Osteocyte (in vitro differentiated cells): ENCODE data around the gene CELF1. TPM values are rescaled to one million over a fixed set of nuclear protein-coding genes. Genes with fewer than 3 reads are reported as not detected.

Experiments
- DNase-seq: peaks from one replicate; pipeline ENCODE4 v3.0.0; 2021; ENCODE audit warnings: mixed read lengths; ENCODE audit not compliant: unreplicated experiment; ENCODE audit errors: extremely low spot score
- H3K27ac Mint-ChIP-seq: one replicate; pipeline ENCODE4 v1.8.0; 2021; ENCODE audit warnings: mild to moderate bottlenecking, mixed read lengths; ENCODE audit not compliant: unreplicated experiment
- H3K27me3 Mint-ChIP-seq: one replicate; pipeline ENCODE4 v1.8.0; 2021; ENCODE audit warnings: mixed read lengths; ENCODE audit not compliant: unreplicated experiment
- H3K36me3 Mint-ChIP-seq: one replicate; pipeline ENCODE4 v1.8.0; 2021; ENCODE audit warnings: mixed read lengths; ENCODE audit not compliant: unreplicated experiment
- H3K4me1 Mint-ChIP-seq: one replicate; pipeline ENCODE4 v1.8.0; 2021; ENCODE audit warnings: mixed read lengths; ENCODE audit not compliant: unreplicated experiment
- H3K4me3 Mint-ChIP-seq: one replicate; pipeline ENCODE4 v1.8.0; 2021; ENCODE audit warnings: mild to moderate bottlenecking, moderate library complexity, mixed read lengths; ENCODE audit not compliant: unreplicated experiment
- H3K9me3 Mint-ChIP-seq: one replicate; pipeline ENCODE4 v1.8.0; 2021; ENCODE audit warnings: mixed read lengths; ENCODE audit not compliant: unreplicated experiment
- CTCF ChIP-seq: fragments of 200-600 bp; sonication (generic); IDR thresholded peaks from 2 replicates; pipeline ENCODE4 v1.5.0; 2021; ENCODE audit warnings: antibody characterized with exemption, mild to moderate bottlenecking, moderate library complexity
- total RNA-seq: library from RNA; stranded (reverse); gene quantifications from 2 replicates; pipeline ENCODE4 v1.2.1, GENCODE V29; 2021

CELF1 gene
- total RNA-seq, 1 donor from 2014 or later: 88.6 TPM

- Mint-ChIP-seq H3K9me3 (no peaks in the 10 kb centered on the region), H3K27ac (no peak within 1 kb of the TSS), H3K27me3 (peaks cover 26% of the 10 kb centered on the region), H3K4me1 (peaks cover 10% of the 10 kb centered on the region), H3K4me3 (peak within 1 kb of the TSS; percentile 56), H3K36me3 (no peaks in the 10 kb centered on the region)
- TF ChIP-seq CTCF: no peak
- no peak for DNase-seq
Observed at GRCh38 chr11:47593934-47594855, 41.3 kb upstream of the CELF1 start, which contains the start of gene C1QTNF4. Gene C1QTNF4, minus strand, starts transcription at chr11:47594411. Its CDS starts 3,601 bp downstream, at chr11:47590810.

- TF ChIP-seq CTCF: no peak
- Mint-ChIP-seq H3K36me3 (no peaks in the 10 kb centered on the region), H3K4me1 (peaks cover 9% of the 10 kb centered on the region), H3K4me3 (peak overlapping the region; percentile 56), H3K9me3 (no peaks in the 10 kb centered on the region), H3K27me3 (peaks cover 26% of the 10 kb centered on the region), H3K27ac (no peak overlapping the region)
- DNase-seq: no peak
Observed at GRCh38 chr11:47593492-47593933, 40.6 kb upstream of the CELF1 start.

GRCh38 chr11:47592970-47593369, 40.0 kb upstream of the CELF1 start:
- H3K4me3 Mint-ChIP-seq: no peak overlapping the region
- H3K9me3 Mint-ChIP-seq: no peaks in the 10 kb centered on the region
- H3K4me1 Mint-ChIP-seq: peaks cover 9% of the 10 kb centered on the region
- no peak for DNase-seq
- no peak overlapping the region for H3K27ac Mint-ChIP-seq
- peaks cover 26% of the 10 kb centered on the region for H3K27me3 Mint-ChIP-seq
- no peak for TF ChIP-seq CTCF
- H3K36me3 Mint-ChIP-seq: no peaks in the 10 kb centered on the region

- Mint-ChIP-seq H3K9me3 (no peaks in the 10 kb centered on the region), H3K27me3 (peaks cover 26% of the 10 kb centered on the region), H3K4me3 (no peak overlapping the region), H3K4me1 (peaks cover 9% of the 10 kb centered on the region), H3K27ac (no peak overlapping the region), H3K36me3 (no peaks in the 10 kb centered on the region)
- DNase-seq: no peak
- no peak for TF ChIP-seq CTCF
Observed at GRCh38 chr11:47592251-47592650, 39.3 kb upstream of the CELF1 start.

- H3K36me3 Mint-ChIP-seq: no peaks in the 10 kb centered on the region
- no peak for DNase-seq
- H3K4me3 Mint-ChIP-seq: no peak overlapping the region
- H3K4me1 Mint-ChIP-seq: peaks cover 9% of the 10 kb centered on the region
- H3K27ac Mint-ChIP-seq: no peak overlapping the region
- H3K27me3 Mint-ChIP-seq: peaks cover 26% of the 10 kb centered on the region
- H3K9me3 Mint-ChIP-seq: no peaks in the 10 kb centered on the region
- no peak for TF ChIP-seq CTCF
Observed at GRCh38 chr11:47591764-47592163, 38.8 kb upstream of the CELF1 start.
